Peyer's patch (tissue), 4 donors: ENCODE measurements around the gene PRDX6.

Experiments
- CTCF ChIP-seq, 6 experiments: fragments of 450-650 bp in 4 of 6; fragments of 200-600 bp in 2 of 6; sonication (generic) in 1 of 6; IDR thresholded peaks; one replicate each; pipeline ENCODE4 v1.5.1; 2017 to 2019; ENCODE audit warnings: antibody characterized with exemption in 6 of 6, mild to moderate bottlenecking in 3 of 6, moderate library complexity in 1 of 6
- POLR2A ChIP-seq, 2 donors: fragments of 450-650 bp; IDR thresholded peaks; one replicate each; pipeline ENCODE4 v1.5.1; 2017; ENCODE audit warnings: antibody characterized with exemption in 2 of 2, mild to moderate bottlenecking in 2 of 2, moderate library complexity in 2 of 2

- TF ChIP-seq CTCF (IDR thresholded peaks at IDR 0.05): no peak
- no peak for TF ChIP-seq POLR2A (IDR thresholded peaks at IDR 0.05)
Measured at GRCh38 chr1:173504268-173504667, 27.1 kb downstream of the PRDX6 start.
